Ovary (tissue), 9 donors: ENCODE data around the gene SMARCD2. TPM values are rescaled to one million over a fixed set of nuclear protein-coding genes. Genes with fewer than 3 reads are reported as not detected.

Source experiments
- DNase-seq, 5 donors: peaks; one replicate each; pipeline ENCODE4 v3.0.0-alpha.2; 2019 to 2020
- H3K27ac ChIP-seq, 2 donors: fragments of 200-600 bp; one replicate each; pipeline versions ENCODE4 v1.5.1 to v1.8.0; 2019 to 2022
- H3K27me3 ChIP-seq: fragments of 200-600 bp; one replicate; pipeline ENCODE4 v1.8.0; 2022
- H3K36me3 ChIP-seq: fragments of 200-600 bp; sonication (generic); one replicate; pipeline ENCODE4 v1.5.1; 2019
- H3K4me1 ChIP-seq: one replicate; pipeline ENCODE4 v1.8.1; 2013; ENCODE audit warnings: mild to moderate bottlenecking, moderate library complexity; ENCODE audit not compliant: insufficient read depth
- H3K4me3 ChIP-seq: fragments of 200-600 bp; sonication (generic); one replicate; pipeline ENCODE4 v1.5.1; 2017
- H3K9me3 ChIP-seq, 2 donors: fragments of 200-600 bp in 1 of 2; sonication (generic) in 1 of 2; one replicate each; pipeline versions ENCODE4 v1.5.1 to v1.8.1; 2013 to 2019; ENCODE audit warnings: mild to moderate bottlenecking in 1 of 2, moderate library complexity in 1 of 2
- CTCF ChIP-seq, 3 donors: fragments of 450-650 bp in 2 of 3; fragments of 200-600 bp in 1 of 3; IDR thresholded peaks; one replicate each; pipeline versions ENCODE4 v1.5.1 to v1.8.0; 2016 to 2022; ENCODE audit warnings: antibody characterized with exemption in 3 of 3, mild to moderate bottlenecking in 1 of 3
- EP300 ChIP-seq: sonication (generic); formaldehyde crosslinking; IDR thresholded peaks from one replicate; pipeline ENCODE4 v1.6.1; 2017; ENCODE audit warnings: antibody characterized with exemption
- POLR2A ChIP-seq: fragments of 450-650 bp; IDR thresholded peaks from one replicate; pipeline ENCODE4 v1.6.1; 2017; ENCODE audit warnings: antibody characterized with exemption, mild to moderate bottlenecking, moderate library complexity
- WGBS, 3 donors: extraction: QIAGEN DNeasy Blood & Tissue Kit in 1 of 3; methylation state at CpG; one replicate each; pipeline versions ENCODE4 v1.1.5 to v1.1.7; 2013 to 2017; 5-methylcytosine and 5-hydroxymethylcytosine counted together
- intact Hi-C, 4 donors: fragments of 100-400 bp; cut with DNase I; formaldehyde crosslinking; loops; one replicate each; pipeline versions ENCODE4 v1.11.0 to v1.15.1; 2022 to 2023
- polyA plus RNA-seq, 2 donors: library from polyadenylated mRNA; stranded (reverse); fragments of 200-250 nt in 1 of 2; fragments of 350-450 nt in 1 of 2; fragmentation: Illumina TruSeq in 1 of 2; extraction: RNeasy Lipid Tissue Mini Kit (QIAGEN cat#74804) in 1 of 2; gene quantifications; one replicate each; pipeline ENCODE4 v1.2.3, GENCODE V29; 2013 to 2014
- total RNA-seq, 7 donors: library from RNA; depleted of rRNA in 2 of 7; stranded (reverse); fragments of >200 nt in 2 of 7; fragmentation: NEBNext Ultra II Directional in 3 of 7; extraction: Animal tissue kit (Norgen Biotek cat#: 25700) in 3 of 7; gene quantifications; one replicate each; pipeline versions ENCODE4 v1.1.0 to v1.2.4, GENCODE V29; 2016 to 2023
- donor health status: DM: no; HTN: no; CAD: no; lungs with moderate emphysema.
- donor health status: DM: no; HTN: no; CAD: no.
- donor health status: Bipolar disorder and iron deficiency.
- donor health status: DM: yes; HTN: yes; CAD: no.
- donor health status: DM: no; HTN: no; CAD: no.
- donor health status: DM: yes; HTN: yes; CAD: no.

The SMARCD2 gene
- total and polyA plus RNA-seq, 9 donors = 46.2 to 117 (median 69.8) TPM

DNA sequence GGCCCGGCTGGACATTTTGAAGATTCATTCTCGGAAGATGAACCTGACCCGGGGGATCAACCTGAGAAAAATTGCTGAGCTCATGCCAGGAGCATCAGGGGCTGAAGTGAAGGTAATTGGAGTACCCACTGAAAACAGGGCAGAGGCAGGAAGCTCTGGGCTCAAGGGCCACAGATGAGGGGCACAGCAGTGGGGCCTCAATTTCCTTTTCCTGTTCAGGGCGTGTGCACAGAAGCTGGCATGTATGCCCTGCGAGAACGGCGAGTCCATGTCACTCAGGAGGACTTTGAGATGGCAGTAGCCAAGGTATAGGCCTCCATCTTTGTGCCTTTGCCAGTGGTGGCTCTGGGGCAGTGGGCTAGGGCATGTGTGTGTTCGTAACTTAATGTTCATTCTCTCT, 11.0 kb downstream of the SMARCD2 start:
- H3K9me3 ChIP-seq = no peaks in the 10 kb centered on the region
- peaks cover 3% of the 10 kb centered on the region for H3K4me1 ChIP-seq
- H3K4me3 ChIP-seq = no peak overlapping the region
- TF ChIP-seq POLR2A = no peak
- no peak for TF ChIP-seq CTCF (IDR thresholded peaks at IDR 0.05)
- no peak for TF ChIP-seq EP300
- WGBS, 3 donors = 63 to 76% (median 75%) methylated on average over 8 of the region's 8 CpGs
- no peaks in the 10 kb centered on the region for H3K27me3 ChIP-seq
- no peak for DNase-seq
- H3K27ac ChIP-seq = no peak overlapping the region
- no peaks in the 10 kb centered on the region for H3K36me3 ChIP-seq
- intact Hi-C loops = loop anchor here in 1 of 4 donors (10.0 kb wide), 1 partner anchor 57 kb away; the partner anchor contains the start of genes CCDC47 and DDX42

DNA sequence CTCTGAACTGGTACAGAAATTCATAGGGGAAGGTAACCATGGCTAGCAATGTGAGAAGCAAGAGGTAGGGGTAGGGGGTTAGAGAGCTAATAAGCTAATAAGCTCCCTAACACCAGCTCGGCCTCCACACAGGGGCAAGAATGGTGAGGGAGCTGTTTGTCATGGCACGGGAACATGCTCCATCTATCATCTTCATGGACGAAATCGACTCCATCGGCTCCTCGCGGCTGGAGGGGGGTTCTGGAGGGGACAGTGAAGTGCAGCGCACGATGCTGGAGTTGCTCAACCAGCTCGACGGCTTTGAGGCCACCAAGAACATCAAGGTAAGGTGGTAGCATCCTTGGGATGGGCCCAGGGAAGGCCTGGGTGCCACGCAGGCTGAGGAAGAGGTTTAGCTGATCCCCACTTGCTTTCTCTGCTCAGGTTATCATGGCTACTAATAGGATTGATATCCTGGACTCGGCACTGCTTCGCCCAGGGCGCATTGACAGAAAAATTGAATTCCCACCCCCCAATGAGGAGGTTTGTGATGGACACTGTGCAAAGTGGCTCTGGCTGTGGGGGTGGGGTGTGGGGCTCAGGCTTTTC, 11.5 kb downstream of the SMARCD2 start:
- Histone ChIP-seq H3K4me3 (no peak overlapping the region), H3K27ac (no peak overlapping the region), H3K36me3 (no peaks in the 10 kb centered on the region), H3K9me3 (no peaks in the 10 kb centered on the region), H3K4me1 (peaks cover 3% of the 10 kb centered on the region), H3K27me3 (no peaks in the 10 kb centered on the region)
- intact Hi-C loops = loop anchor here in 1 of 4 donors (10.0 kb wide), 1 partner anchor 56 kb away; the partner anchor contains the start of genes CCDC47 and DDX42
- 76 to 87% (median 81%) methylated on average over 15 of the region's 15 CpGs for WGBS, 3 donors
- DNase-seq = no peak
- TF ChIP-seq EP300 (no peak), POLR2A (no peak), CTCF (IDR thresholded peaks at IDR 0.05) (no peak)

DNA sequence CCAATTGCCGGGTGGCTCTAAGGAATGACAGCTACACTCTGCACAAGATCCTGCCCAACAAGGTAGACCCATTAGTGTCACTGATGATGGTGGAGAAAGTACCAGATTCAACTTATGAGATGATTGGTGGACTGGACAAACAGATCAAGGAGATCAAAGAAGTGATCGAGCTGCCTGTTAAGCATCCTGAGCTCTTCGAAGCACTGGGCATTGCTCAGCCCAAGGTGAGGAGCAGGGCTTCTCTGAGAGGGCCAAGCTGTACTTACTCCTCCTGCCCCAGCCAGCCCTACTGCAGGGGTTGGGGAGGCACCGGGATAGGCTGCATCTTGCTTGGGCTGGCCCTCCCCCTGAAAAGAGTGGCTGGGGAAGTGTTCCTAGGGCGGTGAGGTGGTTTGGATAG, 12.2 kb downstream of the SMARCD2 start:
- TF ChIP-seq EP300 (no peak), CTCF (IDR thresholded peaks at IDR 0.05) (no peak), POLR2A (no peak)
- WGBS, 3 donors = 81 to 87% (median 85%) methylated on average over 5 of the region's 5 CpGs
- no peak for DNase-seq
- no peaks in the 10 kb centered on the region for H3K27me3 ChIP-seq
- no peak overlapping the region for H3K4me3 ChIP-seq
- H3K4me1 ChIP-seq = peaks cover 3% of the 10 kb centered on the region
- no peaks in the 10 kb centered on the region for H3K36me3 ChIP-seq
- H3K27ac ChIP-seq = no peak overlapping the region
- H3K9me3 ChIP-seq = no peaks in the 10 kb centered on the region
- intact Hi-C loops = loop anchor here in 1 of 4 donors (10.0 kb wide), 1 partner anchor 55 kb away; the partner anchor contains the start of genes CCDC47 and DDX42

DNA sequence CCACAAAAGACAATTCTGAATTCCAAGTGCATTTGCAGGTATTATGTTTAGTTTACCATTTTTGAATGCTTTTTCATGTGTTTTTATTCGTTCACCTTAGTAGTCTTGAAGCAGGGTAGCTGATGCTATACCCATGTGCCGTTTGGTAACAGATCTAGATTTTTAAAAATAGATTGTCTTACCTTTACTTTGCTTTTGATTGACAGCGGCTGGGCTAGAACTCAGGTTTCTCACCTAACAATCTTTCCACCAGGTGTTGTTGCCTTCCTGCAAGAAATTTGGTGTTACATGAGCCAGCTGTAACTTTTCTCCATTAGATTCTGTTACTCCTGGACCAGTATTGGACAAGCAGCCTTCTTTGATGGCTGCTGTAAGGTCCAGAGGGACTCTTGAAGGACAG, 13.5 kb downstream of the SMARCD2 start:
- intact Hi-C loops = no loop called here
- no peak for TF ChIP-seq POLR2A
- TF ChIP-seq EP300 = no peak
- TF ChIP-seq CTCF (IDR thresholded peaks at IDR 0.05) = no peak
- WGBS, 3 donors = 91 to 97% (median 96%) methylated on average over 3 of the region's 3 CpGs
- peaks cover 3% of the 10 kb centered on the region for H3K4me1 ChIP-seq
- H3K36me3 ChIP-seq = no peaks in the 10 kb centered on the region
- no peak overlapping the region for H3K27ac ChIP-seq
- no peaks in the 10 kb centered on the region for H3K27me3 ChIP-seq
- H3K9me3 ChIP-seq = no peaks in the 10 kb centered on the region
- H3K4me3 ChIP-seq = no peak overlapping the region
- no peak for DNase-seq
